22Rv1 (cell line): ENCODE results near the gene ZCCHC2.

Experiments
- ZFX ChIP-seq: fragments of 450-650 bp; IDR thresholded peaks from 2 replicates; pipeline ENCODE4 v1.6.1; 2017; ENCODE audit warnings: antibody characterized with exemption, borderline replicate concordance
- TF ChIP-seq, protein P1 (sequence below): fragments of 450-650 bp; IDR thresholded peaks from 2 replicates; pipeline ENCODE4 v1.5.1; 2017; ENCODE audit warnings: mild to moderate bottlenecking

- TF ChIP-seq, protein P1, sequence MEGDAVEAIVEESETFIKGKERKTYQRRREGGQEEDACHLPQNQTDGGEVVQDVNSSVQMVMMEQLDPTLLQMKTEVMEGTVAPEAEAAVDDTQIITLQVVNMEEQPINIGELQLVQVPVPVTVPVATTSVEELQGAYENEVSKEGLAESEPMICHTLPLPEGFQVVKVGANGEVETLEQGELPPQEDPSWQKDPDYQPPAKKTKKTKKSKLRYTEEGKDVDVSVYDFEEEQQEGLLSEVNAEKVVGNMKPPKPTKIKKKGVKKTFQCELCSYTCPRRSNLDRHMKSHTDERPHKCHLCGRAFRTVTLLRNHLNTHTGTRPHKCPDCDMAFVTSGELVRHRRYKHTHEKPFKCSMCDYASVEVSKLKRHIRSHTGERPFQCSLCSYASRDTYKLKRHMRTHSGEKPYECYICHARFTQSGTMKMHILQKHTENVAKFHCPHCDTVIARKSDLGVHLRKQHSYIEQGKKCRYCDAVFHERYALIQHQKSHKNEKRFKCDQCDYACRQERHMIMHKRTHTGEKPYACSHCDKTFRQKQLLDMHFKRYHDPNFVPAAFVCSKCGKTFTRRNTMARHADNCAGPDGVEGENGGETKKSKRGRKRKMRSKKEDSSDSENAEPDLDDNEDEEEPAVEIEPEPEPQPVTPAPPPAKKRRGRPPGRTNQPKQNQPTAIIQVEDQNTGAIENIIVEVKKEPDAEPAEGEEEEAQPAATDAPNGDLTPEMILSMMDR: no peak
- no peak for TF ChIP-seq ZFX
Observed at GRCh38 chr18:62556397-62556796, 33.6 kb downstream of the ZCCHC2 start.
